ENCODE data around the gene ZNF488. TPM values are rescaled to one million over a fixed set of nuclear protein-coding genes. Genes with fewer than 3 reads are reported as not detected.

The ZNF488 gene
- total RNA-seq, 1 experiment from 2014 or later = 5.6 TPM

DNA sequence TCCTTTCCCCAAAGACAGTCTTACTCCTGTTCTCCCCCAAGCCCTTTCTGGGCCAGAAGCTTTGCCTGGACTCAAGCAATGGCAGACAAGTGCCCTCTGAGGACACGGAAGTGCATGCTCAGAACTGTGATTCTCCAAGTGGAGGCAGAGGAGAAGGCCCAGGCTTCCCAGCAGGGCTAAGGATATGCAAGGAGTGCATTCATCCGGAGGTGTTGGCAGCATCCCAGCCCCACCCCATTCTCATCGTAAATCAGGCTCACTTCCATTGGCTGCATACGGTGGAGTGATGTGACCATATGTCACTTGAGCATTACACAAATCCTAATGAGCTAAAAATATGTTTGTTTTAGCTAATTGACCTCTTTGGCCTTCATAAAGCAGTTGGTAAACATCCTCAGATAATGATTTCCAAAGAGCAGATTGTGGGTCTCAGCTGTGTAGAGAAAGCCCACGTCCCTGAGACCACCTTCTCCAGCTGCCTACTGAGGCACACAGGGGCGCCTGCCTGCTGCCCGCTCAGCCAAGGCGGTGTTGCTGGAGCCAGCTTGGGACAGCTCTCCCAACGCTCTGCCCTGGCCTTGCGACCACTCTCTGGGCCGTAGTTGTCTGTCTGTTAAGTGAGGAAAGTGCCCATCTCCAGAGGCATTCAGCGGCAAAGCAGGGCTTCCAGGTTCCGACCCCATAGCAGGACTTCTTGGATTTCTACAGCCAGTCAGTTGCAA lies 37.4 kb downstream of the ZNF488 start:
- POLR2A ChIA-PET = no interaction called here
- TF ChIP-seq, protein P1, sequence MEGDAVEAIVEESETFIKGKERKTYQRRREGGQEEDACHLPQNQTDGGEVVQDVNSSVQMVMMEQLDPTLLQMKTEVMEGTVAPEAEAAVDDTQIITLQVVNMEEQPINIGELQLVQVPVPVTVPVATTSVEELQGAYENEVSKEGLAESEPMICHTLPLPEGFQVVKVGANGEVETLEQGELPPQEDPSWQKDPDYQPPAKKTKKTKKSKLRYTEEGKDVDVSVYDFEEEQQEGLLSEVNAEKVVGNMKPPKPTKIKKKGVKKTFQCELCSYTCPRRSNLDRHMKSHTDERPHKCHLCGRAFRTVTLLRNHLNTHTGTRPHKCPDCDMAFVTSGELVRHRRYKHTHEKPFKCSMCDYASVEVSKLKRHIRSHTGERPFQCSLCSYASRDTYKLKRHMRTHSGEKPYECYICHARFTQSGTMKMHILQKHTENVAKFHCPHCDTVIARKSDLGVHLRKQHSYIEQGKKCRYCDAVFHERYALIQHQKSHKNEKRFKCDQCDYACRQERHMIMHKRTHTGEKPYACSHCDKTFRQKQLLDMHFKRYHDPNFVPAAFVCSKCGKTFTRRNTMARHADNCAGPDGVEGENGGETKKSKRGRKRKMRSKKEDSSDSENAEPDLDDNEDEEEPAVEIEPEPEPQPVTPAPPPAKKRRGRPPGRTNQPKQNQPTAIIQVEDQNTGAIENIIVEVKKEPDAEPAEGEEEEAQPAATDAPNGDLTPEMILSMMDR (IDR thresholded peaks at IDR 0.05; ENCODE audit: insufficient read depth in 1 of 2, low read depth in 1 of 2, low read length in 1 of 2, severe bottlenecking in 1 of 2, unreplicated experiment in 1 of 2) = no peak
- no TSS peak for BruUV-seq (replicated peaks)

DNA sequence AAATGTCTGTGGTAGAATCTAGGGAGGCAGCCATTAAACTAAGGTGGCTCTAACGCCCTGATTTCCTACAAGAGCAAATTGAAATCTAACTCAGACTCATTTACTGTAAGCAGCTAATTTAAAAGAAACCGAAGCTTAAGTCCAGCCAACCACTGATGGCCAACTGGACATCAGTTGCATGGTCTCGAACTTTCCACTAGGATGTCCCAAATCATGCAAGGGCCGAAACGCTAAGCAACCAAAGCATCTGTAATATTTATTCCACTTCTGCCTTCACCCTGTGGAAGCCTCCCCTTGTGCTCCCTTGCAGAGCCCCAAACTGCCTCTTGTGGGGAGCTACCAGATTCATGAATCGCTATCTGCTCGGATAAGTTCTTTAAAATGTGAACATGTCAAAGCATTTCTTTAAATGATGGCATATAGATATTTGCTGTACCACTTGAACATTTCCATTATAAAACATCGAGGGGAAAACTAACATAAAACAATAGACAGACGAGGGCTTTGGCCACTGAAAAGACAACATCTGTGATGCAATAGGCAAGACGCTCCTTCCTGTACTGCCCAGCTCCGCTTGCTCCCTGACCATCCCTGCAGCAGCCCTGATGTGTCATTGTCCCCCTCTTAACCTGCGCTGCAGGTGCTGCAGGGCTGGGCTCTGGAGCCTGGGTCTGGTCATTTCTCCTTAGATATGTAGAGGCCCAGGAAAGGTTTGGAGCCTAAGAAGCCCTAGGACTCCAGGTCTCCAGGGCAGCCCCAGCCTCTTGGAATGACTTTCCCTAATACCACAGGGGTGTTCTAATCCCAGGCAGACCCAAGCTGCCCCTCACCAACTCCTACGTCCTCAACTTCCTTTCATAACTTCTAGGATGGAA lies 38.9 kb downstream of the ZNF488 start:
- DNase-seq = peak in 1 of 2 experiments; percentile 15
- peaks cover 7% of the 10 kb centered on the region for H3K27me3 Mint-ChIP-seq (ENCODE audit: insufficient read depth, unreplicated experiment)
- no peak overlapping the region for H3K27ac Mint-ChIP-seq (ENCODE audit: unreplicated experiment)
- POLR2A ChIA-PET = no interaction called here
- H3K36me3 Mint-ChIP-seq (ENCODE audit: insufficient read depth, unreplicated experiment) = no peaks in the 10 kb centered on the region
- no peaks in the 10 kb centered on the region for H3K4me1 Mint-ChIP-seq (ENCODE audit: low read depth, unreplicated experiment)
- Histone ChIP-seq H3K36me3 (ENCODE audit: control insufficient read depth, insufficient read depth, low read length) (no peaks in the 10 kb centered on the region), H3K4me3 (ENCODE audit: low read depth, low read length) (no peak overlapping the region), H3K27me3 (replicated peaks; ENCODE audit: control insufficient read depth, insufficient read depth, low read length) (no peaks in the 10 kb centered on the region), H3K4me1 (no peaks in the 10 kb centered on the region; the same call in 1 of the 2 replicates), H3K9me3 (no peaks in the 10 kb centered on the region)
- no peak overlapping the region for H3K4me3 Mint-ChIP-seq (ENCODE audit: unreplicated experiment)
- BruUV-seq (replicated peaks) = no TSS peak
- TF ChIP-seq, protein P1 (IDR thresholded peaks at IDR 0.05; ENCODE audit: insufficient read depth in 1 of 2, low read depth in 1 of 2, low read length in 1 of 2, severe bottlenecking in 1 of 2, unreplicated experiment in 1 of 2) = no peak
- CTCF ChIA-PET = no interaction called here
- H3K9me3 Mint-ChIP-seq (ENCODE audit: unreplicated experiment) = no peaks in the 10 kb centered on the region
- intact Hi-C loops (cut with micrococcal nuclease; ENCODE audit: unreplicated experiment) = no loop called here

More for the DNA sequence above, 37.4 kb downstream of the ZNF488 start:
- H3K4me3 ChIP-seq (ENCODE audit: low read depth, low read length) = no peak overlapping the region
- H3K27me3 ChIP-seq (replicated peaks; ENCODE audit: control insufficient read depth, insufficient read depth, low read length) = no peaks in the 10 kb centered on the region
- CTCF ChIA-PET = no interaction called here
- no peaks in the 10 kb centered on the region; the same call in 1 of the 2 replicates for H3K4me1 ChIP-seq
- no peaks in the 10 kb centered on the region for H3K4me1 Mint-ChIP-seq (ENCODE audit: low read depth, unreplicated experiment)
- H3K27me3 Mint-ChIP-seq (ENCODE audit: insufficient read depth, unreplicated experiment) = no peaks in the 10 kb centered on the region
- no peak overlapping the region for H3K4me3 Mint-ChIP-seq (ENCODE audit: unreplicated experiment)
- H3K9me3 ChIP-seq = no peaks in the 10 kb centered on the region
- intact Hi-C loops (cut with micrococcal nuclease; ENCODE audit: unreplicated experiment) = no loop called here
- H3K36me3 ChIP-seq (ENCODE audit: control insufficient read depth, insufficient read depth, low read length) = no peaks in the 10 kb centered on the region
- DNase-seq = peak in 1 of 2 experiments; percentile 33
- H3K27ac Mint-ChIP-seq (ENCODE audit: unreplicated experiment) = no peak overlapping the region
- no peaks in the 10 kb centered on the region for H3K36me3 Mint-ChIP-seq (ENCODE audit: insufficient read depth, unreplicated experiment)
- H3K9me3 Mint-ChIP-seq (ENCODE audit: unreplicated experiment) = no peaks in the 10 kb centered on the region

DNA sequence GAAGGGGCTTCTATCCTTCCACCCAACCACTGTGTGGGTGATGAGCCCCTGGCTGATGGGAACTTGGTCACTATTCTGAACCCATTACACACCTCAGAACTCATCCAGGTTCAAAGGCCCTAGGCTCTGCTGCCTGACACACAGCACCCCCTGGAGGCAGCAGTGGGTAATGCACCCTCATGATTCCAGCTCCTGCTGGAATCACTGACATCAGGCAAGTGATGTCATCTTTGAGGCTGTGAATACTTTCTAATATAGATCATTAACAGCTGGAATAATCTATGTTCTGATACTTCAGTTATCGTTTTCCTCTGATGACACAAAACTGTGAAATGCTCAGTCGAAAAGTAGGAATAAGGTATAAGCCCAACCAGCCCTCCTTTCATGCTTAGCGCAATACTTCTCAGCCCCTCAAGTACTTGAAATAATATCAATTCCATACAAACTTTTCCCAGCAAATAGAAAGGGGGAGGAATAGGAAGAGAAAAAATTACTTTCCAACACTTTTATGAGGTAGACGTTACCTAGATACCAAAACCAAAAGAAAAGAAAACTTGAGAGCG lies 43.4 kb downstream of the ZNF488 start:
- H3K36me3 ChIP-seq (ENCODE audit: control insufficient read depth, insufficient read depth, low read length) = no peaks in the 10 kb centered on the region
- TF ChIP-seq, protein P1 (IDR thresholded peaks at IDR 0.05; ENCODE audit: insufficient read depth in 1 of 2, low read depth in 1 of 2, low read length in 1 of 2, severe bottlenecking in 1 of 2, unreplicated experiment in 1 of 2) = peak; percentile 97 to 98
- H3K4me1 ChIP-seq = no peaks in the 10 kb centered on the region
- DNase-seq = peak; percentile 68 to 85
- POLR2A ChIA-PET = no interaction called here
- H3K9me3 Mint-ChIP-seq (ENCODE audit: unreplicated experiment) = no peaks in the 10 kb centered on the region
- intact Hi-C loops (cut with micrococcal nuclease; ENCODE audit: unreplicated experiment) = no loop called here
- no peak overlapping the region for H3K27ac Mint-ChIP-seq (ENCODE audit: unreplicated experiment)
- no peaks in the 10 kb centered on the region for H3K9me3 ChIP-seq
- no peaks in the 10 kb centered on the region for H3K27me3 ChIP-seq (replicated peaks; ENCODE audit: control insufficient read depth, insufficient read depth, low read length)
- no peak overlapping the region for H3K4me3 ChIP-seq (ENCODE audit: low read depth, low read length)
- CTCF ChIA-PET = interaction anchor here (0.6 to 1.6 kb wide), 9 partner anchors 9 to 316 kb away, joined by 3 to 10 read pairs (median 4); partner anchors contain the start of gene ZNF488
- BruUV-seq (replicated peaks) = no TSS peak
- H3K36me3 Mint-ChIP-seq (ENCODE audit: insufficient read depth, unreplicated experiment) = no peaks in the 10 kb centered on the region
- H3K4me1 Mint-ChIP-seq (ENCODE audit: low read depth, unreplicated experiment) = no peaks in the 10 kb centered on the region
- H3K4me3 Mint-ChIP-seq (ENCODE audit: unreplicated experiment) = no peak overlapping the region
- peaks cover 16% of the 10 kb centered on the region for H3K27me3 Mint-ChIP-seq (ENCODE audit: insufficient read depth, unreplicated experiment)

All from Caco-2 (cell line).